Caco-2 (cell line): Measurements from ENCODE around the gene TBX2. TPM values are rescaled to one million over a fixed set of nuclear protein-coding genes. Genes with fewer than 3 reads are reported as not detected.
A peak's percentile ranks its signal among the peaks of the same experiment; 100 is the strongest.

Source experiments
- BruUV-seq: library from RNA; stranded (reverse); fragments of 400-500 nt; replicated peaks from 2 replicates; lab custom pipeline; 2021; lab: Mats Ljungman, UMichigan
- CTCF ChIA-PET: fragments of 300-600 bp; sonication (Branson Sonifier 250); formaldehyde crosslinking; loops from one replicate; lab custom pipeline; 2022; ENCODE audit warnings: antibody characterized with exemption; lab: Charles Lee
- POLR2A ChIA-PET: fragments of 300-600 bp; sonication (Branson Sonifier 250); formaldehyde crosslinking; loops from one replicate; lab custom pipeline; 2022; ENCODE audit warnings: antibody characterized with exemption; lab: Charles Lee
- DNase-seq, 2 experiments: peaks; one replicate each; pipeline versions ENCODE4 v3.0.0 to v3.0.0-alpha.2; 2020 to 2022
- H3K27me3 ChIP-seq: replicated peaks from 2 replicates; pipeline ENCODE4 v1.6.0; 2011; ENCODE audit warnings: low read length; ENCODE audit not compliant: control insufficient read depth, insufficient read depth
- H3K36me3 ChIP-seq: 2 replicates; pipeline ENCODE4 v1.5.1; 2011; ENCODE audit warnings: low read length; ENCODE audit not compliant: control insufficient read depth, insufficient read depth
- H3K4me1 ChIP-seq: fragments of 250-450 bp; sonication (Bioruptor Pico); 2 replicates; pipeline ENCODE4 v1.5.1; 2020; ENCODE audit warnings: mild to moderate bottlenecking
- H3K4me3 ChIP-seq: 2 replicates; pipeline ENCODE4 v1.5.1; 2011; ENCODE audit warnings: low read depth, mild to moderate bottlenecking, control low read depth, low read length
- H3K9me3 ChIP-seq: fragments of 250-450 bp; sonication (Bioruptor Pico); 2 replicates; pipeline ENCODE4 v1.5.1; 2020; ENCODE audit warnings: mild to moderate bottlenecking, moderate library complexity
- H3K27ac Mint-ChIP-seq: one replicate; pipeline ENCODE4 v1.8.0; 2022; ENCODE audit warnings: mixed read lengths; ENCODE audit not compliant: unreplicated experiment
- H3K27me3 Mint-ChIP-seq: one replicate; pipeline ENCODE4 v1.8.0; 2022; ENCODE audit warnings: mixed read lengths; ENCODE audit not compliant: insufficient read depth, unreplicated experiment
- H3K36me3 Mint-ChIP-seq: one replicate; pipeline ENCODE4 v1.8.0; 2022; ENCODE audit warnings: mild to moderate bottlenecking, mixed read lengths; ENCODE audit not compliant: insufficient read depth, unreplicated experiment
- H3K4me1 Mint-ChIP-seq: one replicate; pipeline ENCODE4 v1.8.0; 2022; ENCODE audit warnings: low read depth, mixed read lengths; ENCODE audit not compliant: unreplicated experiment
- H3K4me3 Mint-ChIP-seq: one replicate; pipeline ENCODE4 v1.8.0; 2022; ENCODE audit warnings: mild to moderate bottlenecking, moderate library complexity, mixed read lengths; ENCODE audit not compliant: unreplicated experiment
- H3K9me3 Mint-ChIP-seq: one replicate; pipeline ENCODE4 v1.8.0; 2022; ENCODE audit warnings: mixed read lengths; ENCODE audit not compliant: unreplicated experiment
- CTCF ChIP-seq, 2 experiments: fragments of 200-600 bp in 1 of 2; IDR thresholded peaks; 1 replicate in 1 of 2; 2 replicates in 1 of 2; pipeline versions ENCODE4 v1.5.1 to v1.8.0; 2011 to 2022; ENCODE audit warnings: antibody characterized with exemption in 1 of 2, control low read depth in 1 of 2, inconsistent platforms in 1 of 2, low read depth in 1 of 2, low read length in 1 of 2, mild to moderate bottlenecking in 1 of 2, moderate library complexity in 1 of 2; ENCODE audit not compliant: insufficient read depth in 1 of 2, severe bottlenecking in 1 of 2, unreplicated experiment in 1 of 2
- intact Hi-C: fragments of 100-400 bp; cut with micrococcal nuclease; formaldehyde crosslinking; loops from one replicate; pipeline ENCODE4 v1.10.0; 2022; ENCODE audit not compliant: unreplicated experiment
- total RNA-seq: library from RNA; stranded (reverse); gene quantifications from 2 replicates; pipeline ENCODE4 v1.2.3, GENCODE V29; 2022

TBX2 gene
- total RNA-seq, 1 experiment from 2014 or later = 8.9 TPM

GRCh38 chr17:61416540-61417363 is 17.1 kb downstream of the TBX2 start:
- CTCF ChIA-PET = interaction anchor here (0.6 kb wide), 1 partner anchor 193 kb away, joined by 3 read pairs; no protein-coding TSS in a partner anchor
- no peaks in the 10 kb centered on the region for H3K36me3 ChIP-seq
- intact Hi-C loops = loop anchor here (1.0 to 2.0 kb wide), 4 partner anchors 44 to 159 kb away; no protein-coding TSS in a partner anchor
- Mint-ChIP-seq H3K36me3 (no peaks in the 10 kb centered on the region), H3K9me3 (peaks cover 9% of the 10 kb centered on the region), H3K27me3 (no peaks in the 10 kb centered on the region), H3K4me3 (no peak overlapping the region), H3K27ac (no peak overlapping the region), H3K4me1 (peaks cover 7% of the 10 kb centered on the region)
- H3K4me1 ChIP-seq = peaks cover 14% of the 10 kb centered on the region
- no TSS peak for BruUV-seq
- peak; percentile 96 to 97 for TF ChIP-seq CTCF (IDR thresholded peaks at IDR 0.05; ENCODE audit: insufficient read depth in 1 of 2, low read depth in 1 of 2, low read length in 1 of 2, severe bottlenecking in 1 of 2, unreplicated experiment in 1 of 2)
- H3K4me3 ChIP-seq = no peak overlapping the region
- peak; percentile 92 to 94 for DNase-seq
- POLR2A ChIA-PET = interaction anchor here (0.6 kb wide), 1 partner anchor 724 kb away, joined by 3 read pairs; no protein-coding TSS in a partner anchor
- no peaks in the 10 kb centered on the region for H3K27me3 ChIP-seq
- no peaks in the 10 kb centered on the region for H3K9me3 ChIP-seq

GRCh38 chr17:61418449-61418848 is 18.8 kb downstream of the TBX2 start:
- Histone ChIP-seq H3K4me3 (no peak overlapping the region), H3K4me1 (peaks cover 14% of the 10 kb centered on the region), H3K9me3 (no peaks in the 10 kb centered on the region), H3K27me3 (no peaks in the 10 kb centered on the region), H3K36me3 (no peaks in the 10 kb centered on the region)
- no peaks in the 10 kb centered on the region for H3K27me3 Mint-ChIP-seq
- H3K4me3 Mint-ChIP-seq = no peak overlapping the region
- DNase-seq = no peak
- CTCF ChIA-PET = no interaction called here
- H3K4me1 Mint-ChIP-seq = peaks cover 7% of the 10 kb centered on the region
- TF ChIP-seq CTCF (IDR thresholded peaks at IDR 0.05; ENCODE audit: insufficient read depth in 1 of 2, low read depth in 1 of 2, low read length in 1 of 2, severe bottlenecking in 1 of 2, unreplicated experiment in 1 of 2) = no peak
- intact Hi-C loops = no loop called here
- H3K27ac Mint-ChIP-seq = no peak overlapping the region
- BruUV-seq = no TSS peak
- H3K36me3 Mint-ChIP-seq = no peaks in the 10 kb centered on the region
- POLR2A ChIA-PET = no interaction called here
- H3K9me3 Mint-ChIP-seq = peaks cover 9% of the 10 kb centered on the region

- Histone ChIP-seq H3K4me3 (no peak overlapping the region), H3K9me3 (no peaks in the 10 kb centered on the region), H3K4me1 (peaks cover 14% of the 10 kb centered on the region), H3K36me3 (no peaks in the 10 kb centered on the region), H3K27me3 (no peaks in the 10 kb centered on the region)
- H3K27me3 Mint-ChIP-seq = no peaks in the 10 kb centered on the region
- peaks cover 7% of the 10 kb centered on the region for H3K4me1 Mint-ChIP-seq
- no peaks in the 10 kb centered on the region for H3K36me3 Mint-ChIP-seq
- peaks cover 9% of the 10 kb centered on the region for H3K9me3 Mint-ChIP-seq
- no TSS peak for BruUV-seq
- POLR2A ChIA-PET = no interaction called here
- CTCF ChIA-PET = no interaction called here
- no peak overlapping the region for H3K27ac Mint-ChIP-seq
- no peak overlapping the region for H3K4me3 Mint-ChIP-seq
- intact Hi-C loops = no loop called here
- DNase-seq = no peak
- TF ChIP-seq CTCF (IDR thresholded peaks at IDR 0.05; ENCODE audit: insufficient read depth in 1 of 2, low read depth in 1 of 2, low read length in 1 of 2, severe bottlenecking in 1 of 2, unreplicated experiment in 1 of 2) = no peak
Measured at GRCh38 chr17:61419496-61420046, 19.9 kb downstream of the TBX2 start.
